ENCODE results near the gene ATG10.

- TF ChIP-seq, protein P1, sequence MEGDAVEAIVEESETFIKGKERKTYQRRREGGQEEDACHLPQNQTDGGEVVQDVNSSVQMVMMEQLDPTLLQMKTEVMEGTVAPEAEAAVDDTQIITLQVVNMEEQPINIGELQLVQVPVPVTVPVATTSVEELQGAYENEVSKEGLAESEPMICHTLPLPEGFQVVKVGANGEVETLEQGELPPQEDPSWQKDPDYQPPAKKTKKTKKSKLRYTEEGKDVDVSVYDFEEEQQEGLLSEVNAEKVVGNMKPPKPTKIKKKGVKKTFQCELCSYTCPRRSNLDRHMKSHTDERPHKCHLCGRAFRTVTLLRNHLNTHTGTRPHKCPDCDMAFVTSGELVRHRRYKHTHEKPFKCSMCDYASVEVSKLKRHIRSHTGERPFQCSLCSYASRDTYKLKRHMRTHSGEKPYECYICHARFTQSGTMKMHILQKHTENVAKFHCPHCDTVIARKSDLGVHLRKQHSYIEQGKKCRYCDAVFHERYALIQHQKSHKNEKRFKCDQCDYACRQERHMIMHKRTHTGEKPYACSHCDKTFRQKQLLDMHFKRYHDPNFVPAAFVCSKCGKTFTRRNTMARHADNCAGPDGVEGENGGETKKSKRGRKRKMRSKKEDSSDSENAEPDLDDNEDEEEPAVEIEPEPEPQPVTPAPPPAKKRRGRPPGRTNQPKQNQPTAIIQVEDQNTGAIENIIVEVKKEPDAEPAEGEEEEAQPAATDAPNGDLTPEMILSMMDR (IDR thresholded peaks at IDR 0.05): no peak
- no peak for TF ChIP-seq POLR2A (IDR thresholded peaks at IDR 0.05)
- TF ChIP-seq EP300 (IDR thresholded peaks at IDR 0.05): no peak
Measured at GRCh38 chr5:82142217-82142841, 170.5 kb downstream of the ATG10 start.
